IPS-15b (cell line): Measurements from ENCODE around the gene KCNA5.

Experiments used
- H3K27me3 ChIP-seq: one replicate; pipeline ENCODE4 v1.6.1; 2013; ENCODE audit warnings: low read length; ENCODE audit not compliant: control insufficient read depth, insufficient read depth
- H3K36me3 ChIP-seq: one replicate; pipeline ENCODE4 v1.6.1; 2013; ENCODE audit warnings: low read length; ENCODE audit not compliant: control insufficient read depth, insufficient read depth
- H3K4me1 ChIP-seq: one replicate; pipeline ENCODE4 v1.6.1; 2013; ENCODE audit warnings: mild to moderate bottlenecking, low read length; ENCODE audit not compliant: control insufficient read depth, insufficient read depth
- H3K4me3 ChIP-seq: one replicate; pipeline ENCODE4 v1.5.1; 2013; ENCODE audit warnings: low read depth, low read length
- H3K9ac ChIP-seq: one replicate; pipeline ENCODE4 v1.6.1; 2013; ENCODE audit warnings: low read depth, mild to moderate bottlenecking, low read length
- H3K9me3 ChIP-seq: one replicate; pipeline ENCODE4 v1.6.1; 2013; ENCODE audit warnings: mild to moderate bottlenecking, low read length; ENCODE audit not compliant: control insufficient read depth, insufficient read depth

The KCNA5 gene

GRCh38 chr12:5088586-5089264 is 45.0 kb downstream of the KCNA5 start:
- H3K4me3 ChIP-seq, result no peak overlapping the region
- no peak overlapping the region for H3K9ac ChIP-seq
- H3K27me3 ChIP-seq, result peaks cover 2% of the 10 kb centered on the region
- no peaks in the 10 kb centered on the region for H3K4me1 ChIP-seq
- no peaks in the 10 kb centered on the region for H3K9me3 ChIP-seq
- H3K36me3 ChIP-seq, result no peaks in the 10 kb centered on the region

- no peaks in the 10 kb centered on the region for H3K27me3 ChIP-seq
- H3K4me3 ChIP-seq, result no peak overlapping the region
- H3K4me1 ChIP-seq, result no peaks in the 10 kb centered on the region
- no peaks in the 10 kb centered on the region for H3K36me3 ChIP-seq
- no peak overlapping the region for H3K9ac ChIP-seq
- no peaks in the 10 kb centered on the region for H3K9me3 ChIP-seq
Observed at GRCh38 chr12:5094551-5094950, 50.9 kb downstream of the KCNA5 start.

- Histone ChIP-seq H3K4me1 (no peaks in the 10 kb centered on the region), H3K4me3 (no peak overlapping the region), H3K27me3 (no peaks in the 10 kb centered on the region)
Observed at GRCh38 chr12:5094986-5095385, 51.3 kb downstream of the KCNA5 start.

More at GRCh38 chr12:5094986-5095385, 51.3 kb downstream of the KCNA5 start:
- Histone ChIP-seq H3K9me3 (no peaks in the 10 kb centered on the region), H3K9ac (no peak overlapping the region), H3K36me3 (no peaks in the 10 kb centered on the region)
